NAMALWA (cell line): Measurements from ENCODE around the gene CCDC184.
"Not testable (repeated sequence)": the region's sequence is repeated elsewhere in the genome, so short reads cannot be mapped to it uniquely, and the experiment has no call there.

Experiments used
- DNase-seq: peaks from one replicate; pipeline ENCODE4 v3.0.0-alpha.2; 2015; ENCODE audit warnings: low spot score

CCDC184 gene

DNA sequence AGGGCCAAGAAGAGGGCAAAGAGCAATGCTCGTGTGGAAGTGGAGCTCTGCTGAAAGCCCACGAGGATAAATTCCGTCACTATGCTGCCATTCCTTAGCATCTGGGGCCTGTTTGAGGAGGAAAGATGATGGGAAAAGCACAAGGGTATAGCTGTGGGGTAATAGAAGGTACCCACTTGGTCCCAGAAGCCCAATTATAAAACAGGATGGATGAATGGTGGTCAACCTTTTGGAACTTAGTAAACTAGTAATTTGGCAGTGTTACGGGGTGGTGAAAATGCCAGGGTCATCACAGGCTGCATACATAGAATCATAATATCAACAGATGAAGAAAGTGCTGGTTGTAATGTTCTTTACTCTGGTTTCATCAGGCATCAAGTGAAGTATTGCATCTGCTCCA lies 19.7 kb downstream of the CCDC184 start, which contains the start of gene OR10AD1:
Gene OR10AD1 (minus strand): TSS at position 101 of the 400 bp plus-strand sequence. CDS start 0 bp downstream, at position 101.
- DNase-seq = no peak

- not testable (repeated sequence) for DNase-seq
These were observed 26.1 kb downstream of the CCDC184 start for GRCh38 chr12:48209495-48209894.

GRCh38 chr12:48216785-48217184 lies 33.3 kb downstream of the CCDC184 start:
- no peak for DNase-seq

DNA sequence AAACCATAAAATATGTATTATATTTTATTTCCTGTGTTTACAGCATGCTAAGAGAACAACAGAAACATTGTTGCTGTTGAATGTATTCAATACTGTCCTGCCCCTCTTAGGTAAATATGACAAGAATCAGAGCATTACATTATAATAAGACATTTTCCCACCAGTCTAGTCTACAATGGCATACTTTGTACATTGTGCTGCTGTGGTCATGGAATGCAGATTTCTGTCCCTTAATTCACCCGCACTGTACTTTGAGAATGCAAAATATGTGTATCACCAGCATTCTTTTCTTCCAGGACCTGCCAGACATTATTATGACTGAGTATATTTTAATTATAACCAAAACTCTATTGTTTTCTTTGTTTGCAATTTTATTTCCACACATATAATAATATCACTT lies 36.2 kb downstream of the CCDC184 start:
- no peak for DNase-seq

DNA sequence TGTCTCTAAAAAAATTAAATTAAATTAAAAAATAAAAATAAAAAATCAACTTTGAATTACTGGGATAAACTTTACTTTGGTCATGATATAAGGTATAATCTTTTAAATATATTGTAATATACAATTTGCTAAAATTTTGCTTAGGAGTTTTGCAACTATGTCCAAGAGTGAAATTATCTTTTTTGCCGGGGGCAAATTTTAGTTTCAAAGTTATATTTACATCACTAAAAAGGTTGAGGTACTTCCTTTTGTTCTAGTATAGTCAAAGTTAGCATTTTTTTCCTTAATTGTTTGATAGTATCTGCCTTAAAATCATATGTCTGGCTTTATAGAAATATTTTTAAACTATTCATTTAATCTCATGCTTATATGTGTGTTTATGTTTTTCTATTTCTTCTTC lies 37.3 kb downstream of the CCDC184 start:
- no peak for DNase-seq

- DNase-seq = no peak
These were observed 38.2 kb downstream of the CCDC184 start for GRCh38 chr12:48221645-48222044.

DNA sequence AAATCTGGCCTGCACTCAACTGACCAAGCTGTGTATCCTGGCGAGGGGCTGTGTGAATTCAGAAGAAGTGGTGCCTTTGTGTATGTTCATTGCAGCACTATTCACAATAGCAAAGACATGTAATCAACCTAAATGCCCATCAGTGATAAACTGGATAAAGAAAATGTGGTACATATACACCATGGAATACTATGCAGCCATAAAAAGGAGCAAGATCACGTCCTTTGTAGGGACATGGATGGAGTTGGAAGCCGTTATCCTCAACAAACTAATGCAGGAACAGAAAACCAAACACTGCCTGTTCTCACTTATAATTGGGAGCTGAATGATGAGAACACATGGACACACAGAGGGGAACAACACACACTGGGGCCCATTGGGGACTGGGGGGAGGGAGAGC lies 41.1 kb downstream of the CCDC184 start:
- not testable (repeated sequence) for DNase-seq

DNA sequence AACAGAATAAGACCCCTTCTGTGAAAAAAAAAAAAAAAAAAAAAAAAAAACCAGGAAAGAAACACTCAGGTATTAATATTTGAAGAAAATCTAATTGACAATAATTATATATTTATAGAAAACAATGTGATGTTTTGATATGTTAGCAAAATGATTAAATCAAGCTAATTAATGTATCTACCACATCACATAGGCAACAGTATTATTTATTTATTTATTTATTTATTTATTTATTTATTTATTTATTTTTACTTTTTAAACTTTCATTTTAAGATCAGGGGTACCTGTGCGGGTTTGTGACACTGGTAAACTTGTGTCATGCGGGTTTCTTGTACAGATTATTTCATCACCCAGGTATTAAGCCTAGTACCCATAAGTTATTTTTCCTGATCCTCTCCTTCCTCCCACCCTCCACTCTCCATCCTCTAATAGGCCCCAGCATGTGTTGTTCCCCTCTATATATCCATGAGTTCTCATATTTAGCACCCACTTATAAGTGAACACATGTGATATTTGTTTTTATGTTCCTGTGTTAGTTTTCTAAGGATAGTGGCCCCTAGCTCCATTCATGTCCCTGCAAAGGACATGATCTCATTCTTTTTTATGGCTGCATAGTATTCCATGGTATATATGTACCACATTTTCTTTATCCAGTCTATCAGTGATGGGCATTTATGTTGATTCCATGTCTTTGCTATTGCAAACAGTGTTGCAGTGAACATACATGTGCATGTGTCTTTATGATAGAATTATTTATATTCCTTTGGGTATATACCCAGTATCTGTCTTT lies 47.9 kb downstream of the CCDC184 start:
- DNase-seq = not testable (repeated sequence)
